D721Med (cell line): ENCODE data around the gene IL27RA.

Experiments used
- DNase-seq: peaks from one replicate; pipeline ENCODE4 v3.0.0; 2011; ENCODE audit warnings: low spot score; ENCODE audit not compliant: insufficient read length
- FAIRE-seq: peaks from 2 replicates; lab custom pipeline; 2011; peaks lifted over from hg19 to GRCh38; lab: Jason Lieb, UNC
- CTCF ChIP-seq: IDR thresholded peaks from 2 replicates; pipeline ENCODE4 v1.5.1; 2012; ENCODE audit warnings: mild to moderate bottlenecking, control low read depth; ENCODE audit not compliant: insufficient read depth; ENCODE audit errors: missing control alignments

The IL27RA gene

GRCh38 chr19:13993590-13994300 lies 37.8 kb upstream of the IL27RA start:
- no peak for TF ChIP-seq CTCF
- FAIRE-seq: no peak
- DNase-seq: no peak

- no peak for TF ChIP-seq CTCF
- no peak for FAIRE-seq
- no peak for DNase-seq
Measured at GRCh38 chr19:13995017-13995728, 36.4 kb upstream of the IL27RA start.

GRCh38 chr19:13995878-13996765 lies 35.4 kb upstream of the IL27RA start:
- DNase-seq (no peak), FAIRE-seq (no peak)

GRCh38 chr19:13996928-13997630 lies 34.5 kb upstream of the IL27RA start:
- FAIRE-seq: no peak
- no peak for TF ChIP-seq CTCF

More at GRCh38 chr19:13995878-13996765, 35.4 kb upstream of the IL27RA start:
- no peak for TF ChIP-seq CTCF

GRCh38 chr19:13997631-13997962 lies 34.0 kb upstream of the IL27RA start:
- DNase-seq: no peak
- FAIRE-seq: no peak
- no peak for TF ChIP-seq CTCF

More at GRCh38 chr19:13996928-13997630, 34.5 kb upstream of the IL27RA start:
- DNase-seq: no peak

- FAIRE-seq: no peak
- no peak for TF ChIP-seq CTCF
- DNase-seq: no peak
Measured at GRCh38 chr19:13998426-13998825, 33.1 kb upstream of the IL27RA start.
